Activated naive CD4-positive, alpha-beta T cell treated with anti-CD3 and anti-CD28 coated beads, Interleukin-2, amount 10 ng/mL, durations not matched to agents 7 days and 5 days (primary cell): ENCODE data around the gene C10orf105.

Experiments used
- CTCF ChIA-PET: fragments of 350-600 bp; sonication (Branson Sonifier 250); formaldehyde crosslinking; loops from one replicate; lab custom pipeline; 2021; ENCODE audit warnings: antibody characterized with exemption; lab: Charles Lee
- DNase-seq: peaks from one replicate; pipeline ENCODE4 v3.0.0-alpha.2; 2020
- H3K27ac Mint-ChIP-seq: one replicate; pipeline ENCODE4 v1.8.0; 2021; ENCODE audit warnings: mild to moderate bottlenecking, moderate library complexity, mixed read lengths
- H3K27me3 Mint-ChIP-seq: one replicate; pipeline ENCODE4 v1.8.0; 2021; ENCODE audit warnings: mild to moderate bottlenecking, mixed read lengths
- H3K36me3 Mint-ChIP-seq: one replicate; pipeline ENCODE4 v1.8.0; 2021; ENCODE audit warnings: mixed read lengths
- H3K4me1 Mint-ChIP-seq: one replicate; pipeline ENCODE4 v1.8.0; 2021; ENCODE audit warnings: mixed read lengths
- H3K4me3 Mint-ChIP-seq: one replicate; pipeline ENCODE4 v1.8.0; 2021; ENCODE audit warnings: mild to moderate bottlenecking, moderate library complexity, mixed read lengths
- H3K9me3 Mint-ChIP-seq: one replicate; pipeline ENCODE4 v1.8.0; 2021; ENCODE audit warnings: mixed read lengths

Gene C10orf105

GRCh38 chr10:71713135-71714030, 6.2 kb downstream of the C10orf105 start:
- Mint-ChIP-seq H3K4me1 (peaks cover 73% of the 10 kb centered on the region), H3K27me3 (no peaks in the 10 kb centered on the region), H3K9me3 (no peaks in the 10 kb centered on the region), H3K4me3 (peak overlapping the region; percentile 65), H3K36me3 (peaks cover 3% of the 10 kb centered on the region), H3K27ac (peak overlapping the region; percentile 94)
- DNase-seq = peak; percentile 45
- CTCF ChIA-PET = interaction anchor here (1.1 to 9.0 kb wide), 8 partner anchors 17 to 395 kb away, joined by 3 to 126 read pairs (median 5); partner anchors contain the start of genes SLC29A3 and VSIR

GRCh38 chr10:71712572-71713134, 6.9 kb downstream of the C10orf105 start:
- Mint-ChIP-seq H3K9me3 (no peaks in the 10 kb centered on the region), H3K4me1 (peaks cover 79% of the 10 kb centered on the region)
- CTCF ChIA-PET = interaction anchor here (1.1 to 9.0 kb wide), 8 partner anchors 11 to 394 kb away, joined by 3 to 126 read pairs (median 5); partner anchors contain the start of genes SLC29A3 and VSIR

DNA sequence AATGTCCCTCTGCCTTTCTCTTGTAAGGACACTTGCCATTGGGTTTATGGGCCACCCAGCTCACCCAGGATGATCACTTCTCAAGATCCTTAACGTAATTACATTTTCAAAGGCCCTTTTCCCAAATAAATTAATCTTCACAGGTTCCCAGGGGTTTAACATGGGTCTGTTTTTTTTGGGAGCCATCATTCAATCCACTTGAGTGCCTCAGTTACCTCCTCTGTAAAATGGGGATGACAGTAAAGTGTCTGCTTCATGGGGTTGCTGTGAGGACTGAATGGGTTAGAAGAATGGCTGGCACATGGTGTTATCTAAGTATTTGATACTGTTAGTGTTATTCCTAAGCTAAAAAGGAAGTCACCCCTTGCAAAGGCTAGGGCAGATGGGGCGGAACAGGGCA, 7.4 kb downstream of the C10orf105 start:
- Mint-ChIP-seq H3K4me3 (peak overlapping the region; percentile 7), H3K36me3 (peaks cover 3% of the 10 kb centered on the region), H3K4me1 (peaks cover 79% of the 10 kb centered on the region), H3K27me3 (no peaks in the 10 kb centered on the region), H3K27ac (peak overlapping the region; percentile 94), H3K9me3 (no peaks in the 10 kb centered on the region)
- DNase-seq = no peak
- CTCF ChIA-PET = interaction anchor here (0.7 to 9.0 kb wide), 8 partner anchors 11 to 61 kb away, joined by 3 to 126 read pairs (median 6); partner anchors contain the start of gene VSIR

More at GRCh38 chr10:71712572-71713134, 6.9 kb downstream of the C10orf105 start:
- Mint-ChIP-seq H3K27me3 (no peaks in the 10 kb centered on the region), H3K4me3 (peak overlapping the region; percentile 65), H3K36me3 (peaks cover 3% of the 10 kb centered on the region), H3K27ac (peak overlapping the region; percentile 94)
- DNase-seq = peak; percentile 56

GRCh38 chr10:71711052-71711623, 8.4 kb downstream of the C10orf105 start:
- peaks cover 72% of the 10 kb centered on the region for H3K4me1 Mint-ChIP-seq
- no peaks in the 10 kb centered on the region for H3K27me3 Mint-ChIP-seq
- H3K4me3 Mint-ChIP-seq = no peak overlapping the region
- peaks cover 3% of the 10 kb centered on the region for H3K36me3 Mint-ChIP-seq
- CTCF ChIA-PET = interaction anchor here (1.1 to 9.0 kb wide), 5 partner anchors 15 to 100 kb away, joined by 3 to 126 read pairs (median 8); partner anchors contain the start of gene VSIR
- no peak for DNase-seq
- peak overlapping the region; percentile 94 for H3K27ac Mint-ChIP-seq
- H3K9me3 Mint-ChIP-seq = no peaks in the 10 kb centered on the region

- no peak overlapping the region for H3K4me3 Mint-ChIP-seq
- H3K27ac Mint-ChIP-seq = peak overlapping the region; percentile 70
- H3K36me3 Mint-ChIP-seq = peaks cover 2% of the 10 kb centered on the region
- DNase-seq = no peak
- H3K27me3 Mint-ChIP-seq = no peaks in the 10 kb centered on the region
- CTCF ChIA-PET = interaction anchor here (1.4 to 9.0 kb wide), 2 partner anchors 14 to 16 kb away, joined by 8 to 126 read pairs; no protein-coding TSS in a partner anchor
- peaks cover 66% of the 10 kb centered on the region for H3K4me1 Mint-ChIP-seq
- no peaks in the 10 kb centered on the region for H3K9me3 Mint-ChIP-seq
Observed at GRCh38 chr10:71710519-71710918, 9.1 kb downstream of the C10orf105 start.

DNA sequence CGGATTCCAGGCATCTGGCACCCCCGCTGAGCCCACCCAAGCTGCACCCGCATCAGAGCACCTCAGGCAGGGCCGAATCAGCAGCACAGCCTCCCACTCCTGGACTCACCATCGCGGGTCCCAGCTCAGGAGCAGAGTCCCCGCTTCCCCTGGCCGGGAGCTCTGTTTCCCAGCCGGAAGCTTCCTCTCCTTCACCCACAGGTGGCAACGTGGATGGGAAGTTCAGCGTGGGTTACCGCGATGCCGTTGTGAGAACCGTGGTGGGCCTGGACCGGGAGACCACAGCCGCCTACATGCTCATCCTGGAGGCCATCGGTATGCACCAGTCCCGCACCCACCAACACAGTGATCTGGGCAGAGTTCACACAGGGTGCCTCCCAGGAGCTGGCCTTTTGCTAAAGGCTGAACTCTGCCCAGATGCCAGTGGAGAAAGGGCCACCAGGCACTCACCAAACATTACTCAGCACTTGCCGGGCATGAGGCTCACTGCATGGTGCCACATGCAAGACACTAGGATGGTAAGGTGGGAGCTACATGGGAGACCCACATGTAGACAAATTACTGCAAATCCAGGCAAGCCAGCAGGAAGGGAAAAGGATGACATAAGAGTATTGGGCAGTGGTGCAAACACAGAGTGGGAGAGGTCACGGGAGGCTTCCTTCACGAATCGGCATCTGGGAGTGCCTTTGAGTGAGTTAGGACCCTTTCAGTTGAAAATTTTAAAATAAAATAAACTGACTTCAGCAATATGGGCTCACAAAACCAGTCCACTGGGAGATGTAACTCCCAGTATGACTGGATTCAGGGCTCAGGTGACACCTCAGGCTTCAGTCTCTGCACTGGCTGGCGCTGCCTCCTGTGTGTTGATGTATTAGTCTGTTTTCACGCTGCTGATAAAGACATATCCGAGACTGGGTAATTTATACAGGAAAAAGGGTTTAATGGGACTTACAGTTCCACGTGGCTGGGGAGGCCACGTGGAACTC, 10.4 kb downstream of the C10orf105 start:
- no peaks in the 10 kb centered on the region for H3K9me3 Mint-ChIP-seq
- H3K4me1 Mint-ChIP-seq = peaks cover 55% of the 10 kb centered on the region
- CTCF ChIA-PET = interaction anchor here (0.7 to 9.0 kb wide), 30 partner anchors 9 to 394 kb away, joined by 3 to 126 read pairs (median 4); partner anchors contain the start of genes C10orf105, CDH23, SLC29A3 and VSIR
- H3K27me3 Mint-ChIP-seq = no peaks in the 10 kb centered on the region
- no peaks in the 10 kb centered on the region for H3K36me3 Mint-ChIP-seq
- H3K27ac Mint-ChIP-seq = peak overlapping the region; percentile 4
- H3K4me3 Mint-ChIP-seq = no peak overlapping the region
- DNase-seq = no peak

- DNase-seq = peak; percentile 78
- peaks cover 46% of the 10 kb centered on the region for H3K4me1 Mint-ChIP-seq
- no peaks in the 10 kb centered on the region for H3K9me3 Mint-ChIP-seq
- no peak overlapping the region for H3K4me3 Mint-ChIP-seq
- no peaks in the 10 kb centered on the region for H3K36me3 Mint-ChIP-seq
- H3K27me3 Mint-ChIP-seq = peaks cover 7% of the 10 kb centered on the region
- CTCF ChIA-PET = interaction anchor here (0.5 to 9.0 kb wide), 35 partner anchors 9 to 393 kb away, joined by 3 to 126 read pairs (median 4); partner anchors contain the start of genes C10orf105, CDH23, SLC29A3 and VSIR
- H3K27ac Mint-ChIP-seq = peak overlapping the region; percentile 67
Observed at GRCh38 chr10:71708301-71708703, 11.3 kb downstream of the C10orf105 start.

DNA sequence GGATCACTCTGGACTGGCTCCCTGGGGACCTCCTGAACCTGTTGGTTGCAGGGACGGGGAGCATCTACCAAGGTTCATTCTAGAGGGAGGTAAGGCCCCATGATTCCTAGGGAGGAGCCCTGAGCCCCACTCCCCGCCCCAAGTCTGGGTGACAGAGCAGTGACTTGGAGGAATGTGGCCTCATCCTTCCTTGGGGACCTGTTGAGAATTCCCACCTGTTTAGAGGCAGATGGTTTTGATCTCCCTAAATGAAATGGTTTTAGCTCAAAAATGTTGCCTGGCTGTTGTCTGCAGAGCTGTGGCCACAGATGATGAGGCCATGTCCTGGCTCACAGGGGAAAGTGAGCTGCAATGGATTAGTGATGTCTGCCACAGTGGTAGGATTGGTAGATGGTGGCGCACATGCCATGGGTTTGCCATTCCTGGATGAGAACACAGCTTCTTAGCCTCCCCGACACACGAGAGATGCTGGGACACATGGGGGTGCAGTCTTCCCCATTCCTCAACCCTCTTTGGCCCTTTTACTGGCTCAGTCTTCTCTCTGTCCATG, 12.3 kb downstream of the C10orf105 start:
- peaks cover 36% of the 10 kb centered on the region for H3K4me1 Mint-ChIP-seq
- DNase-seq = no peak

DNA sequence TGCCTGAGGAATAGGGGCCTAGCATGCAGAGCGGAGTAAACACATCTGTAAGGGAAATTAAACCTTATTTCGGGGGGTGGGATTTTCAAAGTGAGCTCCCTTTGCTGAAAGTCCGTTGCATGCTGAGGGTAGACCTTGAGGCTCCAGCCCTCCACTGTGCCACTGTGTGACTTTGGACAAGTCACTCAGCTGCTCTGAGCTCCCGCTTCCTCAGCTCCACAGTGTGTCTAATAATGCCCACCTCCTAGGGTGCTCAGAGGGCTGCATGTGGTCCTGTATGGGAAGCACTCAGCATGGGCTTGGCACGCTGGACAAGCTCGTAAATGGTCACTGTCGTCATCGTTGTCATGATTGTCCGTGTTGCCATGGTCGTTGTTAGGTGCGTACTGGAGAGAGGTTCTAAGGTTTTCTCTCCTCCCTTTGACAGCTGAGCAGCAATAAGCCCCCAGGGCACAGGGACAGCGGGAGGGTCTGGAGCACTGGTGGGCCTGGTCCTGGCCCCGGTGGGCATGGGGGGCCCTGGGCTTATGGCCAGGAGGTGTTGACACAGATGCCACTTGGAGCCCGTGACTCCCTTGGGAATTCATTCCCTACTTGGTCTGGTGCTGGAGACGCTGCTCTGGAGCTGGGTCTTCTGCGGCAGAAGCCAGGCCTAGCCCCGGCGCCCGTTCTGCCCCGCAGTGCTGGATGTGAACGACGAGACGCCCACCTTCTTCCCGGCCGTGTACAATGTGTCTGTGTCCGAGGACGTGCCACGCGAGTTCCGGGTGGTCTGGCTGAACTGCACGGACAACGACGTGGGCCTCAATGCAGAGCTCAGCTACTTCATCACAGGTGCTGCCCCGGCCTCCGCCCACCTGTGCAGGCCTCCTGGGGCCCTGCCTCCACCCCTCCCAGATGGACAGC, 13.1 kb downstream of the C10orf105 start:
- Mint-ChIP-seq H3K4me1 (peaks cover 27% of the 10 kb centered on the region), H3K36me3 (no peaks in the 10 kb centered on the region), H3K9me3 (no peaks in the 10 kb centered on the region), H3K4me3 (no peak overlapping the region), H3K27ac (no peak overlapping the region), H3K27me3 (peaks cover 21% of the 10 kb centered on the region)
- CTCF ChIA-PET = interaction anchor here (0.8 to 9.0 kb wide), 13 partner anchors 10 to 402 kb away, joined by 3 to 126 read pairs (median 15); partner anchors contain the start of genes C10orf105 and VSIR
- no peak for DNase-seq

More for the DNA sequence above, 12.3 kb downstream of the C10orf105 start:
- CTCF ChIA-PET = interaction anchor here (0.8 to 9.0 kb wide), 17 partner anchors 10 to 403 kb away, joined by 3 to 126 read pairs (median 12); partner anchors contain the start of genes C10orf105 and VSIR
- Mint-ChIP-seq H3K27ac (no peak overlapping the region), H3K9me3 (no peaks in the 10 kb centered on the region), H3K4me3 (no peak overlapping the region), H3K36me3 (no peaks in the 10 kb centered on the region), H3K27me3 (peaks cover 12% of the 10 kb centered on the region)

- no peak overlapping the region for H3K27ac Mint-ChIP-seq
- H3K9me3 Mint-ChIP-seq = no peaks in the 10 kb centered on the region
- no peaks in the 10 kb centered on the region for H3K36me3 Mint-ChIP-seq
- no peak overlapping the region for H3K4me3 Mint-ChIP-seq
- peaks cover 23% of the 10 kb centered on the region for H3K4me1 Mint-ChIP-seq
- peaks cover 28% of the 10 kb centered on the region for H3K27me3 Mint-ChIP-seq
- CTCF ChIA-PET = interaction anchor here (1.0 to 9.0 kb wide), 8 partner anchors 9 to 107 kb away, joined by 3 to 126 read pairs (median 28); partner anchors contain the start of genes C10orf105 and VSIR
- no peak for DNase-seq
Observed at GRCh38 chr10:71705582-71705981, 14.0 kb downstream of the C10orf105 start.

GRCh38 chr10:71704816-71705215, 14.8 kb downstream of the C10orf105 start:
- no peaks in the 10 kb centered on the region for H3K9me3 Mint-ChIP-seq
- peaks cover 22% of the 10 kb centered on the region for H3K4me1 Mint-ChIP-seq
- H3K27me3 Mint-ChIP-seq = peaks cover 34% of the 10 kb centered on the region
- no peak overlapping the region for H3K4me3 Mint-ChIP-seq
- H3K36me3 Mint-ChIP-seq = no peaks in the 10 kb centered on the region
- H3K27ac Mint-ChIP-seq = no peak overlapping the region
- no peak for DNase-seq
- CTCF ChIA-PET = interaction anchor here (6.7 to 9.0 kb wide), 2 partner anchors 8 to 108 kb away, joined by 45 to 126 read pairs; no protein-coding TSS in a partner anchor
